Upper lobe of right lung (tissue), 1 donor: ENCODE results near the gene RPL13. TPM values are rescaled to one million over a fixed set of nuclear protein-coding genes. Genes with fewer than 3 reads are reported as not detected.

Experiments
- ATAC-seq: fragments of 200-7000 bp; cut with Tn5 transposase; one replicate; pipeline ENCODE4 v1.9.1; 2020; ENCODE audit warnings: mild to moderate bottlenecking, moderate library complexity
- DNase-seq: peaks from one replicate; pipeline ENCODE4 v3.0.0-alpha.2; 2020
- H3K27ac ChIP-seq: fragments of 200-600 bp; one replicate; pipeline ENCODE4 v1.8.0; 2022
- H3K27me3 ChIP-seq: fragments of 200-600 bp; one replicate; pipeline ENCODE4 v1.8.0; 2022; ENCODE audit warnings: mild to moderate bottlenecking
- H3K36me3 ChIP-seq: fragments of 200-600 bp; one replicate; pipeline ENCODE4 v1.8.0; 2022
- H3K4me1 ChIP-seq: fragments of 200-600 bp; one replicate; pipeline ENCODE4 v1.8.0; 2022
- H3K4me3 ChIP-seq: fragments of 200-600 bp; one replicate; pipeline ENCODE4 v1.8.0; 2022; ENCODE audit warnings: mild to moderate bottlenecking
- H3K9me3 ChIP-seq: fragments of 200-600 bp; one replicate; pipeline ENCODE4 v1.8.0; 2022
- CTCF ChIP-seq: fragments of 200-600 bp; IDR thresholded peaks from one replicate; pipeline ENCODE4 v1.8.0; 2022; ENCODE audit warnings: antibody characterized with exemption
- intact Hi-C: fragments of 100-400 bp; cut with DNase I; formaldehyde crosslinking; loops from one replicate; pipeline ENCODE4 v1.11.0; 2022
- total RNA-seq: library from RNA; stranded (reverse); fragmentation: NEBNext Ultra II Directional; extraction: Animal tissue kit (Norgen Biotek cat#: 25700); gene quantifications from one replicate; pipeline ENCODE4 v1.2.1, GENCODE V29; 2021
- donor health status: DM: no; HTN: yes; CAD: no; lungs with severe emphysema.

Gene RPL13
- total RNA-seq, 1 donor from 2014 or later = 1,795 TPM

DNA sequence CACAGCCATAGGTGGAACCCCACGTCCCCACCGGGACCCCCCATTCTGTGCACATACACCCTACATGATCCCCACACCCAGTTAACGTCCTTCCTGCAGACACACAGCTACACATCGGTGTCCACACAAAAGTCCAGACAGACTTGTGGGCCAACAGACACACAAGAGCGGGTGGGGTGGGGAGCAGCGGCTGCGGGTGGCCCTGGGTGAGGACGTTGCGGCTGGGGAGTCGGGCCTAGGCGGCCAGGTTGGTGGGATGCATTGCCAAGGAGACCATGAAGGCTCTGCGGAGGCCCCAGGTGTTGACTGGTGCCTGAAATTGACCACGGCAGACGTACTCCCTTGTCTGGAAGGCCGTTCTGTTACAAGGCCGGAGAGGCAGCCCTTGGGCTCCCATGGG is 44.3 kb downstream of the RPL13 start:
- TF ChIP-seq CTCF = no peak

DNA sequence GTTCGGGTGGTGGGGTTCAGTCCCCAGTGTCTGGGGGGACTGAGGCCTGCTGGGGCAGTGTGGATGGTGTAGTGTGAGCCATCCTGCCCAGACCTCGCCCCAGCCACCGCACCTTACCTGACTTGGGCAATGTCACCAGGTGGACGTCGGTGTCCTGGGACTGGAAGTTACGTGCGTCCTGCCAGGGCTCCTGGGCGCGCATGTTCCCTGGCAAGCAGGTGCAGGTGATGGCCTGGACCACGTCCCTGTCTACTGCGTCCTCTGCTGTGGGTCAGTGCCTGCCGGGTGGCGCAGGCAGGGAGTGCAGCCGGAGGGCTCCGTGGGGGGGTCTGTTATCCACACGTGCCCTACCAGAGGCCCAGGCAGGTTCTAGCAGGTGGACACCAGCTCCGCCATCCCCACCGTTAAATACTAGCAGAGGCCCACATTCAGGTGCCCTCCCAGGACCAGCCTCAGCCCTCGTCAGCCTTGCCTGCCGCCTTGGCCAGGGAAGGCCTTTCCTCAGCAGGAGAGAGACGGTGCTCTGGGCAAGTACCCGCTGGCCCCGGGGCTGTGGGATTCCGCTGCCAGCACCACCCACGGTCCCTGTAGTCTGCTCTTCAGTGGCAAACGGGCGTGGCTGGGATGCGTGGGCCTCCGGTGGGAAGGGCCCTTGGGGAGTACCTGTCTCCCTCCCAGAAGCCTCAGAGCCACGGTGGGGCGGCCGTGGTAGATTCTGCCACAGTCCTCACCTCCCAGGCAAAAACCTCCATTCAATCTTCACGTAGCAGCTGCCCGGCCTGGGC is 44.9 kb downstream of the RPL13 start:
- Histone ChIP-seq H3K27ac (no peak overlapping the region), H3K4me3 (no peak overlapping the region), H3K36me3 (no peaks in the 10 kb centered on the region), H3K4me1 (peaks cover 9% of the 10 kb centered on the region), H3K27me3 (no peaks in the 10 kb centered on the region), H3K9me3 (no peaks in the 10 kb centered on the region)
- no peak for DNase-seq
- intact Hi-C loops = no loop called here
- no peak for ATAC-seq
- TF ChIP-seq CTCF = no peak

More for the DNA sequence above, 44.3 kb downstream of the RPL13 start:
- Histone ChIP-seq H3K4me3 (no peak overlapping the region), H3K9me3 (no peaks in the 10 kb centered on the region), H3K27me3 (no peaks in the 10 kb centered on the region), H3K4me1 (peaks cover 9% of the 10 kb centered on the region), H3K27ac (no peak overlapping the region), H3K36me3 (no peaks in the 10 kb centered on the region)
- intact Hi-C loops = no loop called here
- no peak for ATAC-seq
- no peak for DNase-seq

DNA sequence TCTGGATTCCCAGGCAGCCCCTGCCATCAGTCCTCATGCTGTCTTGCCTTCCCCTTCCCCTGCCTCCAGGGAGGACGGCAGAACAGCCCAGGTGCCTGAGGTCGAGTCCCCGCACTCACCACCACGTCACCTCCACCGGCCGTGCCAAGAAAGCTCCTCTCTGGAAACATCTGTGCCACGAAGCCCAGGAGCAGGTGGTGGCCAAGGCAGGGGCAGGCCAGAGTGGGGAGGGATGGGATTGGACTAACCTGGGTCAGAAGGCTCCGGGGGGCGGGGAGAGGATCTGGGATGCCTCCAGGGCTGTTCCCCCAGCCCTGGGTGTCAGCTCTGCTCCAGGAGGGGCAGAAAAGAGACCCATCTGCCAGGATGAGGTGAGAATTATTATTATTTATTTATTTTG is 45.5 kb downstream of the RPL13 start:
- Histone ChIP-seq H3K4me1 (peaks cover 9% of the 10 kb centered on the region), H3K4me3 (no peak overlapping the region), H3K27ac (no peak overlapping the region), H3K36me3 (no peaks in the 10 kb centered on the region), H3K9me3 (no peaks in the 10 kb centered on the region), H3K27me3 (no peaks in the 10 kb centered on the region)
- ATAC-seq = no peak
- DNase-seq = no peak
- intact Hi-C loops = no loop called here
- TF ChIP-seq CTCF = no peak

DNA sequence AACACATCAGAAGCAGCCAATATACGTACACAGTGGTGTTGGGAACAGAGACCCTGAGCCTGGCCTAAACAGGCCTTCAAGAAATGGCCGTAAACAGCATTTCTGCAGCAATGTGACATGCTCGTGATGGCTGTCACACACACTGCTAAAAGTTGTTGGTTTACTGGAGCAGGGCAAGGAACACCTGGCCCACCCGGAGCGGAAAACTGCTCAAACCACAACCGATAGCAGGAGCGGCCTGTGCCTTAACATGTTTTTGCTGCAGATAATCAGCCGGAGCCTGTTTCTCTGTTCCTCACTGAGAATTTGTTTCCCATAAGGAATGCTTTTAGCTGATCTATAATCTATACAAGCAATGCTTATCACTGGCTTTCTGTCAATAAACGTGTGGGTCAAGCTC is 47.0 kb downstream of the RPL13 start:
- H3K4me3 ChIP-seq = no peak overlapping the region
- intact Hi-C loops = no loop called here
- peaks cover 4% of the 10 kb centered on the region for H3K4me1 ChIP-seq
- ATAC-seq = no peak
- DNase-seq = no peak
- no peaks in the 10 kb centered on the region for H3K9me3 ChIP-seq
- no peaks in the 10 kb centered on the region for H3K27me3 ChIP-seq
- H3K36me3 ChIP-seq = no peaks in the 10 kb centered on the region
- no peak for TF ChIP-seq CTCF
- H3K27ac ChIP-seq = no peak overlapping the region

DNA sequence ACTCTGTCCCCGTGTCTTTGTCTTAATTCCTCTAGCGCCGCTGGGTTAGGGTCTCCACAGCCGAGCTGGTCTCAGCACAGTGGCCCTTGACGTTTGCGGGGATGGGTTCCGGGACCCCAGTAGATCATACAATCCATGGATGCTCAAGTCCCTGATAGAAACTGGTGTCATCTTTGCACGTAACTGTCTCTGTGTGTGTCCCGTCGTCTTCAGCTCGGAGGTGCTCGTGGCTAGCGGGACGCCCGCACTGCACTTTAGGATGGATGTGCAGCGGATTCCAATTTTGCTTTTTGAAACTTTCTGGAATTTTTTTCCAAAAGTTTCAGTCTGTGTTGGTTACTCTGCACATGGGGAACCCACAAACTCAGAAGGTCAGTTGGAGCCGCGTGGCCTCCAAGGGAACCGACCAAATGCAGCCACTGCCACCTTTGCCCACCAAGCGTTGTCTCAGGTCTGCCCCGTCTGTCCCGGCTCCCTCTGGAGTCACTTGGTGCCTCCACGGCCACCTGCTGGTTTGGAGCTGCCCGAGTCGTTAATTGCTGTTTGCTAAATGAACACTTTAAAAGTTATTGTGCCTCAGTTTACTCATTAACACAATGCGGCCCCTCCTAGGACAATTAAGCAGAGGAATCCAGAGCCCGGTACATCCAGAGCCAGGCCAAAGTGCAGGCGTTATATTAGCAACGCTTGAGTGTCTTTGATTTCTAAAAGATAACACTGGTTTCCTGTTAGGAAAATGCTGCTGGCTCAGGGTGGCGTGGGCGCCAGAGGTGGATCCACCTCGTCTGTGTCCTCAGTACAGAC is 47.7 kb downstream of the RPL13 start:
- DNase-seq (no peak), ATAC-seq (no peak)
- Histone ChIP-seq H3K4me1 (no peaks in the 10 kb centered on the region), H3K27me3 (no peaks in the 10 kb centered on the region), H3K4me3 (no peak overlapping the region), H3K27ac (no peak overlapping the region), H3K36me3 (no peaks in the 10 kb centered on the region), H3K9me3 (no peaks in the 10 kb centered on the region)
- TF ChIP-seq CTCF = no peak
- intact Hi-C loops = no loop called here
